ENCODE results near the gene B3GNT5. TPM values are rescaled to one million over a fixed set of nuclear protein-coding genes. Genes with fewer than 3 reads are reported as not detected.

Gene B3GNT5
- total and polyA plus RNA-seq, 9 of the 15 experiments (the other 6 are each of a cell fraction or from before 2014, with no cell fraction given): 8.8 to 23.8 (median 14.4) TPM

DNA sequence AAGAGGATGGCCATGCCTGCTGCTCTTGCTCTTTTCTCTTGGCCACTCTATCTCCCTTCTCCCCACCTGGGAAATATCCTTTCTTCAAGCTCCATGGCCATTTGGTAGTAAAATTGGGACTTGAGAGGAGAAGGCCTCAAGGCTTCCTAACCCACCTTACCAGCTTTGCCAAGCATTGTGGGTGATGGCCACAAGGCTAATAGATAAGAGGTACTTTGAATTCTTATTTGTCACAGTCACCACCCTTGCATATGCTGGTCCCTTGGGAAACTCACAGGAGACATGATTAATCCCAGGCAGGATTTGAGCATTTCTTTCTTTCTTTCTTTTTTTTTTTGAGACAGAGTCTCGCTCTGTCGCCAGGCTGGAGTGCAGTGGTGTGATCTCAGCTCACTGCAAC lies 37.2 kb downstream of the B3GNT5 start:
- Histone ChIP-seq H3K9me1 (ENCODE audit: control insufficient read depth, insufficient read depth, low read length) (no peaks in the 10 kb centered on the region), H3K27ac (ENCODE audit: extremely low read depth, low read depth, low read length) (no peak overlapping the region), H2AFZ (ENCODE audit: low read depth, low read length) (no peak overlapping the region), H3K4me1 (replicated peaks in 1 of 2; ENCODE audit: control insufficient read depth in 2 of 2, insufficient read depth in 2 of 2, low read length in 2 of 2) (peaks cover 0 to 18% of the 10 kb centered on the region in 2 experiments; a peak in 4 of 5 replicates), H3K4me3 (no peak overlapping the region), H3K79me2 (ENCODE audit: control insufficient read depth, insufficient read depth, low read length) (peaks cover 1% of the 10 kb centered on the region; the same call in 1 of the 3 replicates), H3K27me3 (ENCODE audit: control insufficient read depth in 2 of 2, insufficient read depth in 2 of 2, low read length in 2 of 2) (no peaks in the 10 kb centered on the region), H3K4me2 (ENCODE audit: insufficient read depth, low read length) (no peak overlapping the region), H4K20me1 (replicated peaks; ENCODE audit: control insufficient read depth, insufficient read depth, low read length) (no peaks in the 10 kb centered on the region), H3K9me3 (replicated peaks; ENCODE audit: control insufficient read depth, insufficient read depth, low read depth, low read length) (no peaks in the 10 kb centered on the region), H3K36me3 (ENCODE audit: control insufficient read depth, insufficient read depth, low read length) (peaks cover 11% of the 10 kb centered on the region; the same call in 1 of the 3 replicates), H3K9ac (ENCODE audit: insufficient read depth in 1 of 2, low read depth in 2 of 2, low read length in 2 of 2) (no peak overlapping the region)
- TF ChIP-seq, protein P1, sequence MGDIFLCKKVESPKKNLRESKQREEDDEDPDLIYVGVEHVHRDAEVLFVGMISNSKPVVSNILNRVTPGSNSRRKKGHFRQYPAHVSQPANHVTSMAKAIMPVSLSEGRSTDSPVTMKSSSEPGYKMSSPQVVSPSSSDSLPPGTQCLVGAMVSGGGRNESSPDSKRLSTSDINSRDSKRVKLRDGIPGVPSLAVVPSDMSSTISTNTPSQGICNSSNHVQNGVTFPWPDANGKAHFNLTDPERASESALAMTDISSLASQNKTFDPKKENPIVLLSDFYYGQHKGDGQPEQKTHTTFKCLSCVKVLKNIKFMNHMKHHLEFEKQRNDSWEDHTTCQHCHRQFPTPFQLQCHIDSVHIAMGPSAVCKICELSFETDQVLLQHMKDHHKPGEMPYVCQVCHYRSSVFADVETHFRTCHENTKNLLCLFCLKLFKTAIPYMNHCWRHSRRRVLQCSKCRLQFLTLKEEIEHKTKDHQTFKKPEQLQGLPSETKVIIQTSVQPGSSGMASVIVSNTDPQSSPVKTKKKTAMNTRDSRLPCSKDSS (IDR thresholded peaks at IDR 0.05; ENCODE audit: low read depth, partially characterized antibody): no peak
- ChIA-PET POLR2A (interaction anchor here (0.6 to 2.4 kb wide), 5 partner anchors 9 to 198 kb away, joined by 3 to 15 read pairs (median 3); no protein-coding TSS in a partner anchor), CTCF (ENCODE audit: low intra/inter-chr PET ratio) (no interaction called here)
- 95% methylated on average over 2 of the region's 2 CpGs for WGBS (ENCODE audit: insufficient coverage, low coverage, missing lambda C conversion rate)
- no TSS peak for BruUV-seq (replicated peaks)
- no peak for ATAC-seq
- intact Hi-C loops (cut with micrococcal nuclease): no loop called here
- no peak for DNase-seq (ENCODE audit: extremely low read depth in 1 of 4, low spot score in 3 of 4)
- FAIRE-seq: no peak
- in situ Hi-C loops (cut with MboI): no loop called here

DNA sequence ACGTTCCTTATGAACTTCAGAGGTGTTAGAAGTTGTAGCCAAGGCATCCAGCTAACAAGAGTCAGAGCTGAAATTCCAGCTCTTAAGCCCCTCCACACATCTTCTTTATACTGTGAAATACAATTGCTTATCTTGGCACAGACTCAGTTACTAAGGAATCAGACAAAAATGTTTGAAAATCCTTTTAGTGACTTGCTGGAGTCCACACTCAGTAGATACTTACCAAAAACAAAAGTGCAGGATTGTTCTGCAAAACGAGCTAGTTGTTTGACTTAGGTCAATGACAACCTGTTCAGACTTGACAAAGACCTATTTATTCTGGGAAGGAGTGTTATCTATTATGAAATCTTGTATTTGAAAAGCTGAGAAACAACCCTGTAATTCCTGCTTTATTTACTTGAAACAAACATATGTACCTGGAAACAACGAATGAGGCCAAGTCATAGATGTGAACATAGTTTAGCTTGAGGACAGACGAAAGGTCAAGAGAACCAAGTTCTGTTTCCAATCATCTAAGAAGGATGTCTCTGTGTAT lies 38.5 kb downstream of the B3GNT5 start:
- ChIA-PET CTCF (ENCODE audit: low intra/inter-chr PET ratio) (no interaction called here), POLR2A (interaction anchor here (0.6 to 1.3 kb wide), 3 partner anchors 11 to 23 kb away, joined by 3 read pairs; no protein-coding TSS in a partner anchor)
- Histone ChIP-seq H4K20me1 (replicated peaks; ENCODE audit: control insufficient read depth, insufficient read depth, low read length) (no peaks in the 10 kb centered on the region), H3K9ac (ENCODE audit: insufficient read depth in 1 of 2, low read depth in 2 of 2, low read length in 2 of 2) (no peak overlapping the region), H3K4me1 (replicated peaks in 1 of 2; ENCODE audit: control insufficient read depth in 2 of 2, insufficient read depth in 2 of 2, low read length in 2 of 2) (peaks cover 0 to 18% of the 10 kb centered on the region in 2 experiments; a peak in 3 of 5 replicates), H3K36me3 (ENCODE audit: control insufficient read depth, insufficient read depth, low read length) (peaks cover 18% of the 10 kb centered on the region; the same call in 2 of the 3 replicates), H3K9me3 (replicated peaks; ENCODE audit: control insufficient read depth, insufficient read depth, low read depth, low read length) (no peaks in the 10 kb centered on the region), H3K27ac (ENCODE audit: extremely low read depth, low read depth, low read length) (no peak overlapping the region), H3K4me2 (ENCODE audit: insufficient read depth, low read length) (no peak overlapping the region), H3K79me2 (ENCODE audit: control insufficient read depth, insufficient read depth, low read length) (peaks cover 1% of the 10 kb centered on the region; the same call in 1 of the 3 replicates), H3K4me3 (no peak overlapping the region), H3K27me3 (ENCODE audit: control insufficient read depth in 2 of 2, insufficient read depth in 2 of 2, low read length in 2 of 2) (no peaks in the 10 kb centered on the region), H3K9me1 (ENCODE audit: control insufficient read depth, insufficient read depth, low read length) (no peaks in the 10 kb centered on the region), H2AFZ (ENCODE audit: low read depth, low read length) (no peak overlapping the region)
- WGBS (ENCODE audit: insufficient coverage, low coverage, missing lambda C conversion rate): 53% methylated on average over 4 of the region's 4 CpGs
- in situ Hi-C loops (cut with MboI): no loop called here
- FAIRE-seq: no peak
- intact Hi-C loops (cut with micrococcal nuclease): no loop called here
- ATAC-seq: no peak
- no peak for DNase-seq (ENCODE audit: extremely low read depth in 1 of 4, low spot score in 3 of 4)
- BruUV-seq (replicated peaks): no TSS peak
- TF ChIP-seq TAF15 (IDR thresholded peaks at IDR 0.05; ENCODE audit: low read depth, low read length) (no peak), ZBTB1 (CRISPR knock-in tag; IDR thresholded peaks at IDR 0.05; ENCODE audit: borderline replicate concordance, low read depth) (no peak), SMAD1 (IDR thresholded peaks at IDR 0.05; ENCODE audit: low read depth, low read length, partially characterized antibody) (no peak), PHB2 (IDR thresholded peaks at IDR 0.05; ENCODE audit: low read depth) (no peak), HDAC3 (IDR thresholded peaks at IDR 0.05; ENCODE audit: borderline replicate concordance, partially characterized antibody) (no peak), ZNF76 (CRISPR knock-in tag; IDR thresholded peaks at IDR 0.05; ENCODE audit: borderline replicate concordance) (no peak)
- TF ChIP-seq, protein P2, sequence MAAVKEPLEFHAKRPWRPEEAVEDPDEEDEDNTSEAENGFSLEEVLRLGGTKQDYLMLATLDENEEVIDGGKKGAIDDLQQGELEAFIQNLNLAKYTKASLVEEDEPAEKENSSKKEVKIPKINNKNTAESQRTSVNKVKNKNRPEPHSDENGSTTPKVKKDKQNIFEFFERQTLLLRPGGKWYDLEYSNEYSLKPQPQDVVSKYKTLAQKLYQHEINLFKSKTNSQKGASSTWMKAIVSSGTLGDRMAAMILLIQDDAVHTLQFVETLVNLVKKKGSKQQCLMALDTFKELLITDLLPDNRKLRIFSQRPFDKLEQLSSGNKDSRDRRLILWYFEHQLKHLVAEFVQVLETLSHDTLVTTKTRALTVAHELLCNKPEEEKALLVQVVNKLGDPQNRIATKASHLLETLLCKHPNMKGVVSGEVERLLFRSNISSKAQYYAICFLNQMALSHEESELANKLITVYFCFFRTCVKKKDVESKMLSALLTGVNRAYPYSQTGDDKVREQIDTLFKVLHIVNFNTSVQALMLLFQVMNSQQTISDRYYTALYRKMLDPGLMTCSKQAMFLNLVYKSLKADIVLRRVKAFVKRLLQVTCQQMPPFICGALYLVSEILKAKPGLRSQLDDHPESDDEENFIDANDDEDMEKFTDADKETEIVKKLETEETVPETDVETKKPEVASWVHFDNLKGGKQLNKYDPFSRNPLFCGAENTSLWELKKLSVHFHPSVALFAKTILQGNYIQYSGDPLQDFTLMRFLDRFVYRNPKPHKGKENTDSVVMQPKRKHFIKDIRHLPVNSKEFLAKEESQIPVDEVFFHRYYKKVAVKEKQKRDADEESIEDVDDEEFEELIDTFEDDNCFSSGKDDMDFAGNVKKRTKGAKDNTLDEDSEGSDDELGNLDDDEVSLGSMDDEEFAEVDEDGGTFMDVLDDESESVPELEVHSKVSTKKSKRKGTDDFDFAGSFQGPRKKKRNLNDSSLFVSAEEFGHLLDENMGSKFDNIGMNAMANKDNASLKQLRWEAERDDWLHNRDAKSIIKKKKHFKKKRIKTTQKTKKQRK (IDR thresholded peaks at IDR 0.05; ENCODE audit: borderline replicate concordance, low read depth, low read length): no peak
